OCI-LY3 (cell line): ENCODE results near the gene SFXN5.

Experiments used
- H2AFZ ChIP-seq: fragments of 200-600, 300-600 bp; shearing (Covaris generic); 2 replicates; pipeline ENCODE4 v1.6.0; 2014; ENCODE audit warnings: antibody characterized with exemption, low read depth, low read length
- H3K27ac ChIP-seq: fragments of 200-600, 300-600 bp; sonication (generic); 2 replicates; pipeline ENCODE4 v1.5.1; 2014; ENCODE audit warnings: mild to moderate bottlenecking, low read length, moderate library complexity, mixed read lengths
- H3K27me3 ChIP-seq: fragments of 200-600, 300-600 bp; sonication (generic); 2 replicates; pipeline ENCODE4 v1.6.1; 2014; ENCODE audit warnings: low read depth, low read length, mixed read lengths
- H3K36me3 ChIP-seq: fragments of 200-600, 300-600 bp; sonication (generic); replicated peaks from 2 replicates; pipeline ENCODE3; 2014; ENCODE audit warnings: low read depth, low read length, mixed read lengths
- H3K4me1 ChIP-seq: fragments of 300-600, 200-600 bp; sonication (generic); 2 replicates; pipeline ENCODE4 v1.6.1; 2014; ENCODE audit warnings: low read length, mixed read lengths
- H3K4me2 ChIP-seq: fragments of 200-600, 300-600 bp; sonication (generic); 2 replicates; pipeline ENCODE4 v1.6.1; 2014; ENCODE audit warnings: low read length, mixed read lengths
- H3K4me3 ChIP-seq: fragments of 300-600, 200-600 bp; sonication (generic); 2 replicates; pipeline ENCODE4 v1.5.1; 2014; ENCODE audit warnings: antibody characterized with exemption, mild to moderate bottlenecking, low read length, moderate library complexity
- H3K79me2 ChIP-seq: fragments of 300-600, 200-600 bp; shearing (Covaris generic); 2 replicates; pipeline ENCODE4 v1.6.1; 2014; ENCODE audit warnings: mild to moderate bottlenecking, low read length, mixed read lengths
- H3K9ac ChIP-seq: fragments of 300-600, 200-600 bp; shearing (Covaris generic); 2 replicates; pipeline ENCODE4 v1.6.0; 2014; ENCODE audit warnings: mild to moderate bottlenecking, low read length, moderate library complexity
- H3K9me3 ChIP-seq: fragments of 200-600, 300-600 bp; shearing (Covaris generic); 2 replicates; pipeline ENCODE4 v1.6.1; 2014; ENCODE audit warnings: low read length, mixed read lengths; ENCODE audit not compliant: insufficient read depth
- H4K20me1 ChIP-seq: fragments of 200-600, 300-600 bp; sonication (generic); 2 replicates; pipeline ENCODE4 v1.6.1; 2016; ENCODE audit warnings: low read length, mixed read lengths; ENCODE audit not compliant: insufficient read depth
- CTCF ChIP-seq: fragments of 200-600, 300-600 bp; sonication (generic); IDR thresholded peaks from 2 replicates; pipeline ENCODE4 v1.5.1; 2014; ENCODE audit warnings: antibody characterized with exemption, low read length, low read depth
- EZH2phosphoT487 ChIP-seq: fragments of 200-600 bp; shearing (Covaris generic); IDR thresholded peaks from 2 replicates; pipeline ENCODE4 v1.6.1; 2018; ENCODE audit warnings: antibody characterized with exemption, mixed run types, low read depth

The SFXN5 gene

GRCh38 chr2:72971036-72971435, 100.5 kb downstream of the SFXN5 start:
- no peaks in the 10 kb centered on the region for H3K36me3 ChIP-seq
- H3K4me2 ChIP-seq: no peak overlapping the region
- H3K9me3 ChIP-seq: no peaks in the 10 kb centered on the region
- peaks cover 9% of the 10 kb centered on the region for H3K4me1 ChIP-seq
- TF ChIP-seq CTCF: no peak
- no peak for TF ChIP-seq EZH2phosphoT487
- no peak overlapping the region for H3K9ac ChIP-seq
- no peak overlapping the region for H2AFZ ChIP-seq
- H3K27me3 ChIP-seq: peaks cover 12% of the 10 kb centered on the region
- no peak overlapping the region for H3K4me3 ChIP-seq
- H4K20me1 ChIP-seq: no peaks in the 10 kb centered on the region
- no peaks in the 10 kb centered on the region for H3K79me2 ChIP-seq
- no peak overlapping the region for H3K27ac ChIP-seq

DNA sequence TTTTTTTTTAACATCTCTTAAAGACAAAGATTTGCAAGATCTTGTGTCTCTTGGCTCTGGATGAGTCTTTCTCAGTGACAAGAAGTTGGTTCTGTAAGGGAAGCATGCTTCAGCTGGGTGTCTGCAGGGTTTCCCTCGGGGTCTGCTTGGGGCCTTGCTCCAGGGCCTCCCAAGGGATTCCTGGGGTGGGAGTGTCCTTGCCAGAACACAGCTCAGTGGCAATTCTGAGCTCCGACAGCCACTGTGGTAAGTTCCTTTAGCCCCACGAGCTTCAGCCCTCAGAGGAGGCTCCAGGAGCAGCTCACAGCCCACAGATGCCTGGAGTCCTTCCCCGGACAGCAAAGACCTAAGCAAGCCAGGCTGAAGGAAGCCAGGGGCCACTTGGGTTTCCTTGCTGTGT, 101.8 kb downstream of the SFXN5 start:
- H3K27ac ChIP-seq: no peak overlapping the region
- H3K36me3 ChIP-seq: no peaks in the 10 kb centered on the region
- peaks cover 9% of the 10 kb centered on the region for H3K4me1 ChIP-seq
- no peaks in the 10 kb centered on the region for H4K20me1 ChIP-seq
- no peak overlapping the region for H2AFZ ChIP-seq
- no peak overlapping the region for H3K4me3 ChIP-seq
- H3K4me2 ChIP-seq: no peak overlapping the region
- H3K9ac ChIP-seq: no peak overlapping the region
- H3K9me3 ChIP-seq: no peaks in the 10 kb centered on the region
- TF ChIP-seq EZH2phosphoT487 (no peak), CTCF (no peak)
- H3K79me2 ChIP-seq: no peaks in the 10 kb centered on the region
- H3K27me3 ChIP-seq: peaks cover 5% of the 10 kb centered on the region

DNA sequence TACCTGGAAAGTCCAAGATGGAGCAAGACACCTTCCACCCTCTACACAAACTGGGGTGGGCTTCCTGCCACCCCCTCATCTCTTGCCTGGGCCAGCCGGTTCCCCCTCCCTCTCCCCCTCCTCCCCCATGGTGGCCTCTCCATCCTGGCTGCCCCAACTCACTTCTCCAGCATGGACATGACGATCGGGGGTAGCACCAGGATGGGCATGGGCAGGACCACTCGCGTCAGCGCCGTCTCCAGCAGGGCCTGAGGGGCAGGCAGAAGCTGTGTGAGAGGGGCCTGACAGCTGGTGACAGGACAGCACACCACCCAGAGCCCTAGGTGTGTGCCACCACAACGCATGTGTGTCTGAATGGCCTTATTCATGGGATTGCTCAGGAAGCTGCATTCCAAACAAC, 103.2 kb downstream of the SFXN5 start:
- Histone ChIP-seq H3K4me3 (no peak overlapping the region), H3K27me3 (no peaks in the 10 kb centered on the region), H3K27ac (no peak overlapping the region), H3K4me2 (no peak overlapping the region), H3K9ac (no peak overlapping the region), H3K79me2 (no peaks in the 10 kb centered on the region), H3K9me3 (no peaks in the 10 kb centered on the region), H2AFZ (no peak overlapping the region), H3K36me3 (no peaks in the 10 kb centered on the region), H3K4me1 (no peaks in the 10 kb centered on the region), H4K20me1 (no peaks in the 10 kb centered on the region)
- no peak for TF ChIP-seq EZH2phosphoT487

DNA sequence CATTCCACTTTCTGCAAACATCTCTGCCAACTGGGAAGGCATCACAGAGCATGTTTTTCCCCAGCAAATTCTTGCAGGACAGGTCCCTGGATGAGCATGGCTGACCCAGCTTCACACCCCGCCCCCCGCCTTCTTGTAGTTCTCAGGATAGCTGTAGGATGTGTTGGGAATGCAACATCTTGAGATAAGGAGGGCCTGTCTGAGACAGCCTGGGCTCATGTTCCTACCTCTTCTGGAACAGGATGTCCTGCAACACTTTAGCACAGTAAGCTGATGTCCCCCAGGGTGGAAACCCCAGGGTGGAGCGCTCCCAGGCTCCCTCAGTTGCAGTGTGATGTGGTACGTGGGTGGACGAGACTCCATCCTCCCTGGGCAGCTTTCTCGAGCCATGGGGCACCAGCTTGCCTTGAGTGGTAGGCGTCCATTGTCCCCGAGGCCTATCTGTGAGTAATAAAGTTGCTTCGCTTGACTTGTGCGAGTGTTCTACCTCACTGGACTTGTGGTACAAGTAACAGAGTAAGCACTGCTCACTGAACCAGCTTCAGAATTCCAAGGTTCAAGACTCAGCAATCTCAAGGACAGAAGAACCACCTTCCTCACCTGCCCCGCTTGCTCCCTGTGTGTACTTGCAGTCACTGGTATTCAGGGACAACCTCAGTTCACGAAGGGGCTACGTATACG, 105.6 kb downstream of the SFXN5 start:
- H3K27ac ChIP-seq: no peak overlapping the region
- no peak overlapping the region for H3K9ac ChIP-seq
- H3K36me3 ChIP-seq: no peaks in the 10 kb centered on the region
- no peaks in the 10 kb centered on the region for H3K9me3 ChIP-seq
- no peaks in the 10 kb centered on the region for H3K4me1 ChIP-seq
- no peaks in the 10 kb centered on the region for H4K20me1 ChIP-seq
- H2AFZ ChIP-seq: no peak overlapping the region
- H3K4me2 ChIP-seq: no peak overlapping the region
- no peak for TF ChIP-seq EZH2phosphoT487
- TF ChIP-seq CTCF: no peak
- H3K4me3 ChIP-seq: no peak overlapping the region
- no peaks in the 10 kb centered on the region for H3K27me3 ChIP-seq
- no peaks in the 10 kb centered on the region for H3K79me2 ChIP-seq
